Smooth muscle cell (in vitro differentiated cells): Measurements from ENCODE around the gene DCDC1. TPM values are rescaled to one million over a fixed set of nuclear protein-coding genes. Genes with fewer than 3 reads are reported as not detected.

Experiments used
- DNase-seq: peaks from one replicate; lab custom pipeline; 2025; ENCODE audit not compliant: unreplicated experiment; lab: John Stamatoyannopoulos, UW
- H2AFZ ChIP-seq: fragments of 200-600 bp; sonication (generic); 2 replicates; pipeline ENCODE4 v1.6.0; 2016; ENCODE audit warnings: antibody characterized with exemption, low read depth, mild to moderate bottlenecking
- H3F3A ChIP-seq: fragments of 200-600 bp; sonication (generic); 2 replicates; pipeline ENCODE4 v1.6.0; 2017; ENCODE audit warnings: antibody characterized with exemption, low read depth
- H3K27ac ChIP-seq: fragments of 200-600 bp; sonication (generic); 2 replicates; pipeline ENCODE4 v1.5.1; 2016; ENCODE audit warnings: low read depth, mild to moderate bottlenecking
- H3K27me3 ChIP-seq: fragments of 200-600 bp; sonication (generic); 2 replicates; pipeline ENCODE4 v1.6.1; 2016; ENCODE audit warnings: low read depth, mild to moderate bottlenecking
- H3K36me3 ChIP-seq: fragments of 200-600 bp; sonication (generic); 2 replicates; pipeline ENCODE4 v1.5.1; 2016; ENCODE audit warnings: low read depth
- H3K4me1 ChIP-seq: fragments of 200-600 bp; sonication (generic); 2 replicates; pipeline ENCODE4 v1.5.1; 2016; ENCODE audit warnings: low read depth
- H3K4me2 ChIP-seq: fragments of 200-600 bp; sonication (generic); 2 replicates; pipeline ENCODE4 v1.6.0; 2016; ENCODE audit warnings: mild to moderate bottlenecking
- H3K4me3 ChIP-seq: fragments of 200-600 bp; sonication (generic); 2 replicates; pipeline ENCODE4 v1.5.1; 2016; ENCODE audit warnings: mild to moderate bottlenecking
- H3K79me2 ChIP-seq: fragments of 200-600 bp; sonication (generic); 2 replicates; pipeline ENCODE4 v1.6.0; 2016; ENCODE audit warnings: low read depth, mild to moderate bottlenecking
- H3K9ac ChIP-seq: fragments of 200-600 bp; sonication (generic); 2 replicates; pipeline ENCODE4 v1.6.0; 2016; ENCODE audit warnings: low read depth
- H3K9me3 ChIP-seq: fragments of 200-600 bp; sonication (generic); replicated peaks from 2 replicates; pipeline ENCODE4 v1.5.1; 2016; ENCODE audit warnings: low read depth
- H4K20me1 ChIP-seq: fragments of 200-600 bp; sonication (generic); 2 replicates; pipeline ENCODE4 v1.6.0; 2016; ENCODE audit warnings: low read depth
- CTCF ChIP-seq: fragments of 200-600 bp; sonication (generic); IDR thresholded peaks from 2 replicates; pipeline ENCODE4 v1.5.1; 2017; ENCODE audit warnings: borderline replicate concordance, mild to moderate bottlenecking, antibody characterized with exemption; ENCODE audit not compliant: insufficient read depth, poor library complexity, severe bottlenecking
- WGBS: methylation state at CpG from one replicate; pipeline ENCODE4 v1.1.7; 2016; ENCODE audit warnings: low lambda C conversion rate; 5-methylcytosine and 5-hydroxymethylcytosine counted together
- polyA plus RNA-seq: library from polyadenylated mRNA; unstranded; fragments of >200 nt; fragmentation: Nextera tagmentation; extraction: Ambion mirVana; gene quantifications from 2 replicates; pipeline ENCODE4 v1.2.1, GENCODE V29; 2016
- total RNA-seq: library from RNA; depleted of rRNA; stranded (reverse); fragments of >200 nt; gene quantifications from 2 replicates; pipeline ENCODE4 v1.2.3, GENCODE V29; 2014

The DCDC1 gene
- total and polyA plus RNA-seq, 2 experiments from 2014 or later: 0.39 to 0.45 TPM

GRCh38 chr11:30816959-30817880 is 552.3 kb downstream of the DCDC1 start:
- Histone ChIP-seq H3F3A (no peaks in the 10 kb centered on the region), H3K4me2 (no peak overlapping the region), H3K4me1 (no peaks in the 10 kb centered on the region), H3K36me3 (no peaks in the 10 kb centered on the region), H2AFZ (no peak overlapping the region), H4K20me1 (no peaks in the 10 kb centered on the region), H3K27ac (no peak overlapping the region), H3K27me3 (no peaks in the 10 kb centered on the region), H3K9ac (no peak overlapping the region), H3K9me3 (no peaks in the 10 kb centered on the region), H3K79me2 (no peaks in the 10 kb centered on the region), H3K4me3 (no peak overlapping the region)
- DNase-seq: no peak
- TF ChIP-seq CTCF: no peak
- WGBS: 45% methylated on average over 4 of the region's 4 CpGs

GRCh38 chr11:30815619-30816018 is 553.9 kb downstream of the DCDC1 start:
- Histone ChIP-seq H2AFZ (no peak overlapping the region), H3K27me3 (no peaks in the 10 kb centered on the region), H3K27ac (no peak overlapping the region), H3K9me3 (no peaks in the 10 kb centered on the region), H3K79me2 (no peaks in the 10 kb centered on the region), H3K4me2 (no peak overlapping the region), H3K36me3 (no peaks in the 10 kb centered on the region), H3K4me1 (no peaks in the 10 kb centered on the region), H4K20me1 (no peaks in the 10 kb centered on the region), H3K4me3 (no peak overlapping the region), H3K9ac (no peak overlapping the region), H3F3A (no peaks in the 10 kb centered on the region)
- TF ChIP-seq CTCF: no peak
- no peak for DNase-seq
- WGBS: 85% methylated on average over 4 of the region's 4 CpGs

- no peak overlapping the region for H3K4me3 ChIP-seq
- H3K79me2 ChIP-seq: no peaks in the 10 kb centered on the region
Measured at GRCh38 chr11:30814737-30815136, 554.8 kb downstream of the DCDC1 start.

More at GRCh38 chr11:30814737-30815136, 554.8 kb downstream of the DCDC1 start:
- Histone ChIP-seq H3K27me3 (no peaks in the 10 kb centered on the region), H3K4me2 (no peak overlapping the region), H3K4me1 (no peaks in the 10 kb centered on the region), H3K9me3 (no peaks in the 10 kb centered on the region), H2AFZ (no peak overlapping the region), H3K27ac (no peak overlapping the region), H4K20me1 (no peaks in the 10 kb centered on the region), H3K9ac (no peak overlapping the region), H3F3A (no peaks in the 10 kb centered on the region), H3K36me3 (no peaks in the 10 kb centered on the region)
- TF ChIP-seq CTCF: no peak
- no peak for DNase-seq
- 88% methylated on average over 1 of the region's 1 CpG for WGBS

Other genes with a start within 250 kb of the DCDC1 start
- 22.2 and 31.0 TPM in 2 replicates for gene DNAJC24, start 121 bp upstream of the DCDC1 start, total RNA-seq
- 4.4 and 4.7 TPM in 2 replicates for gene DNAJC24, start 121 bp upstream of the DCDC1 start, polyA plus RNA-seq
- 11.8 and 22.3 TPM in 2 replicates for gene IMMP1L, start 139.9 kb upstream of the DCDC1 start, total RNA-seq
- 24.3 and 32.2 TPM in 2 replicates for gene IMMP1L, start 139.9 kb upstream of the DCDC1 start, polyA plus RNA-seq
- 26.4 and 28.4 TPM in 2 replicates for gene ELP4, start 140.0 kb upstream of the DCDC1 start, total RNA-seq
- gene ELP4, start 140.0 kb upstream of the DCDC1 start, polyA plus RNA-seq: 15.0 and 19.5 TPM in 2 replicates